GM21737 (cell line): ENCODE data around the gene COQ4.
A peak's percentile ranks its signal among the peaks of the same experiment; 100 is the strongest.
"Not testable (repeated sequence)": the region's sequence is repeated elsewhere in the genome, so short reads cannot be mapped to it uniquely, and the experiment has no call there.

Experiments
- ATAC-seq: cut with Tn5 transposase; IDR thresholded peaks from one replicate; pipeline ENCODE4 v1.9.1; 2021; ENCODE audit warnings: mild to moderate bottlenecking, moderate library complexity; ENCODE audit not compliant: unreplicated experiment

Gene COQ4

GRCh38 chr9:128322404-128323211 lies at the start of gene COQ4, which contains the start of gene TRUB2:
TSS of gene COQ4 (plus strand) at chr9:128322839. CDS start at chr9:128322859, 20 bp downstream.
TSS of gene TRUB2 (minus strand) at chr9:128322447. CDS start at chr9:128322408, 39 bp downstream.
- peak; percentile 73 for ATAC-seq

- ATAC-seq: no peak
Measured at GRCh38 chr9:128274245-128274644, 48.4 kb upstream of the COQ4 start.

DNA sequence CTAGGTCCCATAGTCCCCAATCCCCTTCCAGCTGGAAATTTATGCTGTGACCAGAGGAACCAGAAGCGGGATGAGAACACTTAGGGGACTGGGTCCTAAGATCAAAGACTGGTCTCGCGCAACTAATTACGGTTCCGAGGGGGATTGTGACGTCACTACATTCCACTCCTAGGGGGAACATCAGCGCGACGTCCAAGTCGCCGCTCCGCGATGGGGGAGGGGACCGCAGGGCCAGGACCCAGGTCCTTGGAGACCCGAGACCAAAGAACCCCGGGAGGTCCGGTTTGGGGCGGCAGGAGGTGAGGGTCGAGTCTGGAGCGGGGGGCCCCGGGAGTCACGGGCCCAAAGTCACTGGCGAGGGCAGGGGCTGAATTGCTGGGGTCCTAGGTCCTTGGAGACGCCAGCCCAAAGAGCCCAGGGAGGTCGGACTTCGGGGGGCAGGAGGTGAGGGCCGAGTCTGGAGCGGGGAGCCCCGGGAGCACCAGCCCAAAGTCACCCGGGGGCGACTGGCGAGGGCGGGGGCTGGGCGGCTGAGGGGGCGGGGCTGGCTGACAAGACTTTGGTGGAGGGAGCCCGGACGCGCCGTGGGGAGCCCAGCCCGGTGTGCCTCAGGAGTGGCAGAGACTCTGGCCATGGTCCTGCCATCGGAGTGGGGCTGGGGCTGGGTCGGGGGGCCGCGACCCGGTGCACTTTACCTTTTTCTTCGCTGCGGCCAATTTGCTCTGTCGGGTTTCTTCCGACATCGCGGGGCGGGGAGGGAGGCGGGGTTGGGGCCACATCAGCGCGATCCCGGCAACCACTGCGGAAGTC lies 47.2 kb upstream of the COQ4 start, which contains the start of gene GOLGA2:
Gene GOLGA2 (minus strand): TSS at position 810 of the 810 bp plus-strand sequence. CDS start 31 bp downstream, at position 779.
- ATAC-seq: peak; percentile 49

- ATAC-seq: peak; percentile 90
Measured at GRCh38 chr9:128276008-128276573, 46.5 kb upstream of the COQ4 start, which contains the start of gene SWI5. TSS of gene SWI5 (plus strand) at chr9:128276276.

DNA sequence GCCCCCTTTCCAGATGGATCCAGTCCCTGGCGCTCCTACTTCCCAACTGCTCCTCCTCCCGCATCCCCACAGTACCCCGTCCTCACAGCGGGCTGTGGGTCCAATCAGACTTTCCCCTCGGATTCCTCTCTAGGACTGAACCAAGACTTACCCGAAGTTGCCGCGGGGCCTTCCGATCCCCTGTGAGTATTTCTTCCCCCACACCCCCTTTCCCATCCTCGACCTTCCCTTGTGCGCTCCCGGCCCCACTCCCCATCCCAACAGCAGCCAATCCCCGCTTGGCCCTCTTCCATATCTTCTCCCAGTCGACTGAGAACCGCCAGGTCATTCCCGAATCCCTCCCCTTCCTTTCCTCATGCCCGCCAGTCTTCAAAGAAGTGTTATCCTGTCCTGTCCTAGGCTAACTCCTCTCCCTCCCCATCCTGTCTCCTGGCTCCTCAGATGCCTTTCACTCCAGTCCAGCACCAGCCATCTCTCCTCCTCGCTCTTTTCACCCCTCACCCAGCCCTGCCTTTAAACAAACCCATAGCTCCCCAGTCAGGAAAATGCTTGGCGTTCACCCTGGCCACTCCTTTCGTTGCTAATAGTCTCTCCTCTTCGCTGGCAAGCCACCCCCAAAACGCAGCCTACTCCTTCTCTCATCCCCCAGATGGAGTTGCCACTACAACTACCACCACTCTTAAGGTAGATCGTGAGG lies 45.9 kb upstream of the COQ4 start:
- peak; percentile 2 for ATAC-seq

DNA sequence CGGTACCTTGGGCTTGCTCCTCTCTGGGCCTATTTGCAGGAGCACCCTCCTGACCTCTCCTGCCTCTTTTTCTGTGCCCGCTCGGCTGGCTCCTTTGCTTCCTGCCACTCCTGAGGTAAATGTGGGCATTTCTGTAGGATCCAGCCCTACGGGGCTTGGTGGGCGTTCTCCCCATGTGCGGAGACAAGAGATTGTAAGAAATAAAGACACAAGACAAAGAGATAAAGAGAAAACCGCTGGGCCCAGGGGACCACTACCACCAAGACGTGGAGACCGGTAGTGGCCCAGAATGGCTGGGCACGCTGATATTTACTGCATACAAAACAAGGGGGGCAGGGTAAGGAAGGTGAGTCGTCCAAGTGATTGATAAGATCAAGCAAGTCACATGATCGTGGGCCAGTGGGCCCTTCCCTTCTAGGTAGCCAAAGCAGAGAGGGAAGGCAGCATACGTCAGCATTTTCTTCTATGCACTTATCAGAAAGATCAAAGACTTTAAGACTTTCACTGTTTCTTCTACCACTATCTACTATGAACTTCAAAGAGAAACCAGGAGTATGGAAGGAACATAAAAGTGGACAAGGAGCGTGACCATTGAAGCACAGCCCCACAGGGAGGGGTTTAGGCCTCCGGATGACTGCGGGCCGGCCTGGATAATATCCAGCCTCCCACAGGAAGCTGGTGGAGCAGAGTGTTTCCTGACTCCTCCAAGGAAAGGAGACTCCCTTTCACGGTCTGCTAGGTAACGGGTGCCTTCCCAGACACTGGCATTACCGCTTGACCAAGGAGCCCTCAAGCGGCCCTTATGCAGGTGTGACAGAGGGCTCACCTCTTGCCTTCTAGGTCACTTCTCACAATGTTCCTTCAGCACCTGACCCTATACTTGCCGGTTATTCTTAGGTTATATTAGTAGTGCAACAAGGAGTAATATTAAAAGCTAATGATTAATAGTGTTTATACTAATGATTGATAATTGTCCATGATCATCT lies 43.3 kb upstream of the COQ4 start:
- not testable (repeated sequence) for ATAC-seq

GRCh38 chr9:128280084-128280622 lies 42.5 kb upstream of the COQ4 start:
- ATAC-seq: no peak

- no peak for ATAC-seq
Measured at GRCh38 chr9:128282500-128282899, 40.1 kb upstream of the COQ4 start.

DNA sequence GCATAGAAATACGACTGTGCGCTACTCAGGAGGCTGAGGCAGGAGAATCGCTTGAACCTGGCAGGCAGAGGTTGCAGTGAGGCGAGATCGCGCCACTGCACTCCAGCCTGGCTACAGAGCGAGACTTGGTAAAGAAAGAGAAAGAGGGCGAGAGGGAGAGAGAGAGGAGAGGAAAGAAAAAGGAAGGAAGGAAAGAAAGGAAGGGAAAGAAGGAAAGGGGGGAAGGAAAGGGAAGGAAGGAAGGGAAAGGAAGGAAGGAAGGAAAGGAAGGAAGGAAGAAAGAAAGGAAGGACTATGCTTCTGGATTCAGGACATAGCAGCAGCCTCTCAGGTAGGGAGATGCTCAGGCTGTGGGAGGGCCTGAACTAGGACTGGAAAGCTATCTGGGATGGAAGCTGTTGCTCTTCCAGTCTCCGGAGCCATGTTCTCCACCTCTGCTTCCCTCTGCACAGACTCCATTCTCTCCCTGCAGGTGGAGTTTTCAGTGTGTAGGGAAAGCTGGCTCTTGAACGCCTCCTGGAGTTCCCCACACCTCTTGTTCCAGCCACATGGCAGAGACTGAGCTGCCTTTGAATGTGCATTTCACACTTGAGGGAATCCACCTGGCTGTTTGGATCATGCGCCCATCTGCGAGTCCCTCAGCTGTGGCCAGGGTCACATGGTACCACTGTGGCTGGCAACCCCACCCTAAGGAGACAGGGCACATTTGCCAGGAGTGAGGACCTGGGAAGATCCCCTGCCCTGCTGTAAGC lies 37.4 kb upstream of the COQ4 start:
- no peak for ATAC-seq

DNA sequence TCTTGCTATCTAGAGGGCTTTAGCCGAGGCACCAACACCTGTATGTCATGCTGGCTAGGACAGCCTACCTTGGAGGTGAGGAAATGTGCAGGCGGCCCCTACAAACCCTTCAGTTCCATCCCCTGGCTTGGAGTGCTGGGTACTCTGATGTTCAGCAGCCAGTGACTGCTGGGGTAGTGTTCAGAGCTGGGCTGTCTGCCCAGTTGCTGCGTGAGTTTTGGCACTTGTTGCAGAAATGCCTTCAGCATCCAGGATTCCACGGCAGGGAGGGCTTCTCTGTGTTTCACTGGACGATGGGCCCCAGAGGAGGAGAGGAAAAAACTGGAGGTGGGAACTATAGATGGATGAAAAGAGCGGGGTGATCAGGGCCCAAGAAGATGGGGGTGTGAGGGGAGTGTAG lies 36.2 kb upstream of the COQ4 start:
- no peak for ATAC-seq

GRCh38 chr9:128288273-128289004 lies 34.2 kb upstream of the COQ4 start:
- no peak for ATAC-seq

DNA sequence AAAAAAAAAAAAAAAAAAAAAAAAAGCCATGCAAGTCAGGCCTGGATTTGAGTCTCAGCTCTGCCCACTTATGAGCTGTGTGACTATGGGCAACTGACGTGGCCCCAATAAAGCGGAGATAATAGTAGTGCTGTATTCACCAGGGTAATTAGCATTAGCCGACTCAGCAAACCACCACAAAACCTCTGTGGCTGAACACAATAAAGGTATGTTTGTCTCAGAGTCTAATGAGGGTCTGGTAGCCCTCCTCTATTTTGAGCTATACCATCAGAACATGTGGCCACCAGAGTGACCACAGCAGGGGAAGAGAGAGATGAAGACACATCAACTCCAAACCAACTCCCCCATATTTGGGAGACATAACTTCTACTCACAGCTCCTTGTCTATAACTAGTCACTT lies 30.6 kb upstream of the COQ4 start:
- ATAC-seq: no peak

- ATAC-seq: no peak
Measured at GRCh38 chr9:128293091-128293490, 29.5 kb upstream of the COQ4 start.

DNA sequence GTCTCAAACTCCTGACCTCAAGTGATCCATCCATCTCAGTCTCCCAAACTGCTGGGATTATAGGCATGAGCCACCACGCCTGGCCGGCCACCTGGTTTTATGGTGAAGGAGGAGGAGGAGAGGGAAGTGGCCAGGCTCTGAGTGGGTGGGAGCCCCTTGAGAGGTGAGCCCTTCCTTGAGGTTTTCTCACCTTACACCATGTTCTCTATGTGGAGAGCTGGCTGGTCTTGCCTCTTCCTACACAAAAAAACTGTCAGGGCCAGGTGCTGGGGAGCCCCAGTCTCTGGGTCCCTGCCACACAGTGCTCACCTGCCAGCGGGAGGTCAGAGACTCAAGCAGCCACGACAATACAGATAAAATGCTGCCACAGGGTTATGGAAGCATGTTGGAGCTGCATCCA lies 28.5 kb upstream of the COQ4 start:
- ATAC-seq: no peak

DNA sequence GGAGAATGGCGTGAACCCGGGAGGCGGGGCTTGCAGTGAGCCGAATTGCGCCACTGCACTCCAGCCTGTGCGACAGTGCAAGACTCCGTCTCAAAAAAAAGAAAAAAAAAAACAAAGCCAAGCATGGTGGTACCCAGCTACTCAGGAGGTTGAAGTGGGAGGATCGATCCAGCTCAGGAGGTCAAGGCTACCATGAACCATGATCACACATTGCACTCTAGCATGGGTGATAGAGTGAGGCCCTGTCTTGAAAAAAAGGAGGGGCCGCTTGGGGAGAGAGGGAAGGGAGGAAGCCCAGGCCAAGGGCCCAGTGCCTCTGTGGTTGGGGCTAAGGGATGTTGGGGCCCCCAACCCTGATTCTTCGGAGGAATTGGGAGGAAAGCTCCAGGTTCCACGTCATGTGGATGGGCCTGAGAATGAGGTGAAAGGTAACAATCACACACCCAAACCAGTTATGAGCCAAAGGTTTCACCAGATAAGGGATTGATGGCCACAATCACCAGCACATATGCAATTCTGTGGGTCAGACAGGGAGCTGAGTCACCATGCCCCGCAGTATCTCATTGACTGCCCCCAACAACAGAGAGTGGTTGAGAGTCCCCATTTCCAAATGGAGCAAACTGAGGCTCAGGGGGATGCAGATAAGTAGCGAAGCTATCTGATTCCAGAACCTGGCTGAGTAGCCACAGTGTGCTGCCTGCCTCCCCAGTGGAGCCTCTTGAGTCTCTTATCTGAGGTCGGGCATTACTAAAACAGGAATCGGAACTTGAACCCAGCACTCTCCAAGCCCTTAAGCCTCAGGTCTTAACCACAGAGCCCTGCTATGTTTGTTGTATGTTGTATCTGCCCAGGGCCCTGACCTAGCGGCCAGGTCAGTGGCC lies 26.1 kb upstream of the COQ4 start:
- ATAC-seq: no peak

DNA sequence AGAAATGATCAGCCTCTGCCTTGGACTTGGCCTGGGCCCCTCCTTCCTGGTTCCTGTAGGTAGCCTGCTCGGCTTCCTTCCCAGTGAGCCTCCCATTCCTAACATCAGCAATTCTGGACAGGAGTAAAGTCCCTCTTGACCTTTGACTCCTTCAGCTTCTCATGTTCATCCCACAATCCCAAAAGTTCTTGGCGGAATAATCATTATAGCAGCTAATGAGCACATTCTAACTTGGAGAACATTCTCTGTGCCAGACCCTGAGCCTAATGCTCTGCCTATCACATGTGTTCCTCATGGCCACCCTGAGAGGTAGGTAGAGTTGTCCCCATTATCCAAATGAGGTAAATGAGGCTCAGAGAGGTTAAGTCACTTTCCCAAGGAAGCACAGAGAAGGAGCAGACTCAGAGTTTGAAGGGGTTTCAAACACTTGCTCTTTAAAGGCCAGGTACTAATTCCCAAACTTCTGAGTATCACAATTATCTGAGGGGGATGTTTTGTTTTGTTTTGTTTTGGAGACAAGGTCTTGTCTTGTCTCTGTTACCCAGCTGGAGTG lies 25.3 kb upstream of the COQ4 start:
- ATAC-seq: no peak
